Stimulated activated CD8-positive, alpha-beta memory T cell treated with anti-CD3 and anti-CD28 coated beads, Interleukin-7, amount 100 ng/mL, for 48 hours (primary cell): ENCODE measurements around the gene SLC36A4.
"Not testable (repeated sequence)": the region's sequence is repeated elsewhere in the genome, so short reads cannot be mapped to it uniquely, and the experiment has no call there.

ENCODE experiments used
- DNase-seq, 2 donors: peaks; one replicate each; pipeline ENCODE4 v3.0.0-alpha.2; 2020; ENCODE audit warnings: low read depth in 1 of 2; ENCODE audit errors: extremely low read depth in 1 of 2

SLC36A4 gene

GRCh38 chr11:93194673-93195291 lies 3.0 kb downstream of the SLC36A4 start:
- no peak for DNase-seq

- DNase-seq, result no peak
Observed at GRCh38 chr11:93193731-93194130, 4.1 kb downstream of the SLC36A4 start.

GRCh38 chr11:93192163-93192562 lies 5.6 kb downstream of the SLC36A4 start:
- DNase-seq, result no peak

- DNase-seq, result no peak
Observed at GRCh38 chr11:93189462-93189861, 8.3 kb downstream of the SLC36A4 start.

- DNase-seq, result no peak
Observed at GRCh38 chr11:93188726-93189125, 9.1 kb downstream of the SLC36A4 start.

GRCh38 chr11:93187290-93187689 lies 10.5 kb downstream of the SLC36A4 start:
- DNase-seq, result no peak

- not testable (repeated sequence) for DNase-seq
Observed at GRCh38 chr11:93177891-93178290, 19.9 kb downstream of the SLC36A4 start.

- DNase-seq, result no peak
Observed at GRCh38 chr11:93169950-93170561, 27.7 kb downstream of the SLC36A4 start.

- no peak for DNase-seq
Observed at GRCh38 chr11:93169143-93169542, 28.6 kb downstream of the SLC36A4 start.

- DNase-seq, result no peak
Observed at GRCh38 chr11:93166862-93167261, 30.9 kb downstream of the SLC36A4 start.

- no peak for DNase-seq
Observed at GRCh38 chr11:93166194-93166593, 31.6 kb downstream of the SLC36A4 start.

- no peak for DNase-seq
Observed at GRCh38 chr11:93160808-93161207, 37.0 kb downstream of the SLC36A4 start.

- no peak for DNase-seq
Observed at GRCh38 chr11:93160156-93160555, 37.6 kb downstream of the SLC36A4 start.

- DNase-seq, result no peak
Observed at GRCh38 chr11:93159721-93160120, 38.1 kb downstream of the SLC36A4 start.

- DNase-seq, result no peak
Observed at GRCh38 chr11:93155738-93156137, 42.1 kb downstream of the SLC36A4 start.

GRCh38 chr11:93145390-93145915 lies 52.3 kb downstream of the SLC36A4 start:
- no peak for DNase-seq

- DNase-seq, result no peak
Observed at GRCh38 chr11:93143800-93144199, 54.0 kb downstream of the SLC36A4 start.

GRCh38 chr11:93143186-93143585 lies 54.6 kb downstream of the SLC36A4 start:
- DNase-seq, result no peak

GRCh38 chr11:93133488-93134109 lies 64.2 kb downstream of the SLC36A4 start:
- no peak for DNase-seq

- no peak for DNase-seq
Observed at GRCh38 chr11:93132836-93133235, 65.0 kb downstream of the SLC36A4 start.

- no peak for DNase-seq
Observed at GRCh38 chr11:93131709-93132108, 66.1 kb downstream of the SLC36A4 start.

- no peak for DNase-seq
Observed at GRCh38 chr11:93128574-93128973, 69.2 kb downstream of the SLC36A4 start.
